T-cell (primary cell): ENCODE measurements around the gene INCA1. TPM values are rescaled to one million over a fixed set of nuclear protein-coding genes. Genes with fewer than 3 reads are reported as not detected.
A peak's percentile ranks its signal among the peaks of the same experiment; 100 is the strongest.

Experiments used
- ATAC-seq, 4 experiments: fragments of 200-7000 bp in 3 of 4; fragments of 150-1000 bp in 1 of 4; cut with Tn5 transposase; replicated peaks in 1 of 4; 1 replicate in 3 of 4; 2 replicates in 1 of 4; pipeline ENCODE4 v1.10.0; 2021; ENCODE audit warnings: moderate library complexity in 3 of 4, mild to moderate bottlenecking in 2 of 4, moderate number of reproducible peaks in 1 of 4
- CTCF ChIA-PET, 2 donors: fragments of 300-600 bp; sonication (Branson Sonifier 250); formaldehyde crosslinking; loops; one replicate each; lab custom pipeline; 2022; ENCODE audit warnings: antibody characterized with exemption in 2 of 2; lab: Charles Lee
- POLR2A ChIA-PET, 2 donors: fragments of 300-600 bp; sonication (Branson Sonifier 250); formaldehyde crosslinking; loops; one replicate each; lab custom pipeline; 2022; ENCODE audit warnings: antibody characterized with exemption in 2 of 2; lab: Charles Lee
- DNase-seq, 35 experiments: peaks; one replicate each; pipeline versions ENCODE4 v3.0.0 to v3.0.0-alpha.2; 2013 to 2023
- H3K27ac ChIP-seq: one replicate; pipeline ENCODE4 v1.5.1; 2013; ENCODE audit warnings: low read length
- H3K27me3 ChIP-seq, 2 experiments: replicated peaks in 1 of 2; 1 replicate in 1 of 2; 2 replicates in 1 of 2; pipeline versions ENCODE4 v1.6.1 to v1.7.0; 2013; ENCODE audit warnings: low read length in 1 of 2, mixed read lengths in 1 of 2; ENCODE audit not compliant: control insufficient read depth in 2 of 2, insufficient read depth in 2 of 2; ENCODE audit errors: extremely low read depth in 1 of 2
- H3K36me3 ChIP-seq, 2 donors: 1 replicate in 1 of 2; 2 replicates in 1 of 2; pipeline versions ENCODE4 v1.6.1 to v1.7.0; 2013; ENCODE audit warnings: low read length in 1 of 2; ENCODE audit not compliant: control insufficient read depth in 2 of 2, insufficient read depth in 1 of 2; ENCODE audit errors: extremely low read depth in 1 of 2
- H3K4me1 ChIP-seq, 2 experiments: 1 replicate in 1 of 2; 2 replicates in 1 of 2; pipeline versions ENCODE4 v1.6.1 to v1.7.0; 2013; ENCODE audit warnings: low read length in 2 of 2, mixed read lengths in 1 of 2; ENCODE audit not compliant: insufficient read depth in 2 of 2, control insufficient read depth in 1 of 2; ENCODE audit errors: extremely low read depth in 1 of 2
- H3K4me3 ChIP-seq, 2 donors: 1 replicate in 1 of 2; 2 replicates in 1 of 2; pipeline versions ENCODE4 v1.5.1 to v1.7.0; 2013; ENCODE audit warnings: mild to moderate bottlenecking in 2 of 2, low read length in 1 of 2, moderate library complexity in 1 of 2; ENCODE audit not compliant: control insufficient read depth in 1 of 2; ENCODE audit errors: extremely low read depth in 1 of 2
- H3K9me3 ChIP-seq: 2 replicates; pipeline ENCODE4 v1.7.0; 2013
- H3K27ac Mint-ChIP-seq, 2 donors: one replicate each; pipeline ENCODE4 v1.8.0; 2020 to 2021; ENCODE audit warnings: mild to moderate bottlenecking in 2 of 2, mixed read lengths in 2 of 2
- H3K27me3 Mint-ChIP-seq, 2 donors: one replicate each; pipeline ENCODE4 v1.8.0; 2021 to 2022; ENCODE audit warnings: mixed read lengths in 2 of 2
- H3K36me3 Mint-ChIP-seq: one replicate; pipeline ENCODE4 v1.8.0; 2021; ENCODE audit warnings: mixed read lengths
- H3K4me1 Mint-ChIP-seq, 3 donors: one replicate each; pipeline ENCODE4 v1.8.0; 2020 to 2022; ENCODE audit warnings: mixed read lengths in 3 of 3, mild to moderate bottlenecking in 1 of 3
- H3K4me3 Mint-ChIP-seq, 3 donors: one replicate each; pipeline ENCODE4 v1.8.0; 2020 to 2022; ENCODE audit warnings: mild to moderate bottlenecking in 3 of 3, mixed read lengths in 3 of 3, moderate library complexity in 3 of 3
- H3K9me3 Mint-ChIP-seq, 3 donors: one replicate each; pipeline ENCODE4 v1.8.0; 2020 to 2022; ENCODE audit warnings: mixed read lengths in 3 of 3
- WGBS: methylation state at CpG from one replicate; pipeline ENCODE4 v1.1.5; 2013; ENCODE audit warnings: missing lambda C conversion rate; ENCODE audit not compliant: insufficient coverage; 5-methylcytosine and 5-hydroxymethylcytosine counted together
- total RNA-seq, 35 experiments: library from RNA in 6 of 35; stranded (reverse) in 6 of 35; fragments of 120-200 nt in 1 of 35; gene quantifications; one replicate each; pipeline versions ENCODE4 v1.2.1 to v1.2.4 and lab custom pipeline; 2013 to 2026

The INCA1 gene
- total RNA-seq, 5 donors from 2014 or later (not counting 1 experiment from before 2014, with no cell fraction given), result 0.38 to 0.43 TPM; not detected in 3

DNA sequence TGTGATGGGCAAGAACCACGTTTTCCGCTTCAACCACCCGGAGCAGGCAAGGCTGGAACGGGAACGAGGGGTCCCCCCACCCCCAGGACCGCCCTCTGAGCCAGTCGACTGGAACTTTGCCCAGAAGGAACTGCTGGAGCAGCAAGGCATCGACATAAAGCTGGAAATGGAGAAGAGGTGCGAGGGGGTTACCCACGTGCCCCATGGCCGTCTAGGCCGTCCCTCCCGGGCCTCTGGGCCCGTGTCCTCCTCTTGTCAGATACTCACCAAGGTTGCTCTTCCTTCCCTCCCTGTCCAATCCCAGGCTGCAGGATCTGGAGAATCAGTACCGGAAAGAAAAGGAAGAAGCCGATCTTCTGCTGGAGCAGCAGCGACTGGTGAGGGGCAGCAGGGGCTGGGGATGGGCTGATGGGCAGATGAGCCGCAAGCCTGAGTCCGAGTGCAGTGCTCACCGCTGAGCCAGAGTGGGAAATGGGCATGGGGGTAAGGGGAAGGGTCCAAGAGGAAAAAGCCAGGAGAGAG, 23.2 kb upstream of the INCA1 start:
- Mint-ChIP-seq H3K4me1 (peaks cover 10 to 16% (median 12%) of the 10 kb centered on the region in 3 donors), H3K27ac (no peak overlapping the region), H3K27me3 (no peaks in the 10 kb centered on the region), H3K36me3 (peaks cover 18% of the 10 kb centered on the region), H3K4me3 (no peak overlapping the region), H3K9me3 (no peaks in the 10 kb centered on the region)
- H3K4me3 ChIP-seq, result no peak overlapping the region
- ChIA-PET CTCF (no interaction called here), POLR2A (no interaction called here)
- peaks cover 0 to 6% of the 10 kb centered on the region in 2 experiments for H3K4me1 ChIP-seq
- peaks cover 3 to 32% of the 10 kb centered on the region in 2 donors for H3K36me3 ChIP-seq
- ATAC-seq (no peak), DNase-seq (no peak)
- 95% methylated on average over 7 of the region's 20 CpGs for whole genome bisulfite sequencing
- no peaks in the 10 kb centered on the region for H3K9me3 ChIP-seq
- H3K27me3 ChIP-seq, result no peaks in the 10 kb centered on the region
- no peak overlapping the region for H3K27ac ChIP-seq

DNA sequence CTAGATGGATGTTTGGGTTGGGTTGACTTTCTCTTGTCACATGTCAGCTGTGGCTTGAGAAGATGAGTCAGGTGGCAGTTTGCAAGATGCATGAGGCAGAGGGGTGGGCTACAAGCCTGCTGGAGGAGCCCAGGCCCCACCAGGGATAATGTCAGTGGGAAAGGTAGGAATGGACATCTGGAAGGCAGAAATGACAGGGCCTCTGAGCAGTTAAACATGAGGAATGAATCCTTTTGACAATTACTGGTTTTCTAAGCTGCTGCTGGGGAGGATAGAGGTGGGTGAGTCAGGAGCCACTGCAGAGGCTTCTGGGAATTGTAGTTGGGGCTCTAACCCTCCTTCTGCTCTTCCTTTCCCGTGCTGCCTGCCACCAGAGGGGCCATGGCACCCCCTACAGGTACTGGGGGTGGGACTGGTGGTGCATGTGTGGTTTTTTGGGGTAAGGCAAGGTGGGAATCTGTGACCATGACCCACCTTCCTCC, 22.2 kb upstream of the INCA1 start:
- ChIA-PET POLR2A (no interaction called here), CTCF (interaction anchor here in 1 of 2 donors (0.6 kb wide), 1 partner anchor 240 kb away, joined by 3 read pairs; no protein-coding TSS in a partner anchor)
- H3K27me3 Mint-ChIP-seq, result no peaks in the 10 kb centered on the region
- Histone ChIP-seq H3K36me3 (peaks cover 7 to 35% of the 10 kb centered on the region in 2 donors), H3K9me3 (no peaks in the 10 kb centered on the region), H3K27me3 (no peaks in the 10 kb centered on the region), H3K4me1 (peaks cover 0 to 6% of the 10 kb centered on the region in 2 experiments), H3K4me3 (no peak overlapping the region), H3K27ac (no peak overlapping the region)
- no CpG with 5 or more reads among the region's 1 CpG for WGBS
- peak in 15 of 35 experiments; percentile 5 to 52 (median 27) for DNase-seq
- peak; percentile 90 to 97 (median 92) for ATAC-seq
- H3K9me3 Mint-ChIP-seq, result no peaks in the 10 kb centered on the region
- peaks cover 17% of the 10 kb centered on the region for H3K36me3 Mint-ChIP-seq
- H3K4me1 Mint-ChIP-seq, result peaks cover 10 to 16% (median 12%) of the 10 kb centered on the region in 3 donors
- H3K4me3 Mint-ChIP-seq, result no peak overlapping the region
- peak overlapping the region; percentile 70 to 79 for H3K27ac Mint-ChIP-seq

DNA sequence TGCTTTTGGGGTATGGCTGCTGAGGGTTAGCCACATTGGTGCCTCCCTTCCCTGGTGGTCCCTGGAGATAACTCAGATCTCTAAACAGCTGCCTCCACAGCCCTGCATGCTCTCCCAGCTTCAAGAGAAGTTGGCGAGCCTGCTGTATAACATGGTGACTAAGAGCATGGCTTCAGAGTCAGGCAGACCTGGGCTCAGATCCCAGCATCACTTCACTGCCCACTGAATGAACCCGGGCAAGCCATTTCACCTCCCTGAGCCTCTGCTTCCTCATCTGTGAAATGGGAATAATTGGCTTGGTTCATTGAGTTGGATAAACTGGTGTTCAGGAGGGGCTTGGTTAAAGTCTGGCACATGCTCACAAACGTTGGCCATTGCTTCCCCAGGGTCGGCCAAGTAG, 17.0 kb upstream of the INCA1 start:
- H3K27ac Mint-ChIP-seq, result no peak overlapping the region

DNA sequence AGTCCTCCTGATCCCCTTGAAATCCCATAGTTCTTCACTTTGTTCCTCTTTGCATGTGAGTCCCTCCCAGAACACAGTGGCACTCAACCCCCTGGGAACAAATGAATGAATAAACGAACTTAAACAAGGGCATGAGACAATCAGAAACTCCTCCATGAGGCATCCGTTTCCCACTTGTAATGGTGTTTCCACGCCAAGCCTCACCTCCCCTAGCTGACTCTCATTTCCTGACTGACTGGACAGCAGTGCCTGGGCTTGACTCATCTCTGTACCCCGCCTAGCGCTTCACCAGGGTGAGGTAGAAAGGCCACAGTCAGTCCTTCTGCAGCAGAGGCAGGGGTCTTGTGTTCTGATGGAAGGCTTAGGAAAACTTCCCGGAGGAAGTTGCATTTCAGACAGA, 14.6 kb upstream of the INCA1 start:
- DNase-seq (no peak), ATAC-seq (no peak)
- peaks cover 41% of the 10 kb centered on the region for H3K36me3 Mint-ChIP-seq
- Histone ChIP-seq H3K9me3 (no peaks in the 10 kb centered on the region), H3K4me1 (peaks cover 0 to 5% of the 10 kb centered on the region in 2 experiments), H3K4me3 (no peak overlapping the region), H3K27ac (no peak overlapping the region), H3K36me3 (peaks cover 13 to 26% of the 10 kb centered on the region in 2 donors), H3K27me3 (no peaks in the 10 kb centered on the region)
- 43% methylated on average over 6 of the region's 6 CpGs for WGBS
- no peak overlapping the region for H3K27ac Mint-ChIP-seq
- POLR2A ChIA-PET, result no interaction called here
- CTCF ChIA-PET, result interaction anchor here in 1 of 2 donors (0.5 kb wide), 1 partner anchor 132 kb away, joined by 3 read pairs; no protein-coding TSS in a partner anchor
- peaks cover 0 to 2% (median 2%) of the 10 kb centered on the region in 3 donors for H3K4me1 Mint-ChIP-seq
- H3K4me3 Mint-ChIP-seq, result no peak overlapping the region
- no peaks in the 10 kb centered on the region for H3K9me3 Mint-ChIP-seq
- H3K27me3 Mint-ChIP-seq, result no peaks in the 10 kb centered on the region

More for the DNA sequence above, 17.0 kb upstream of the INCA1 start:
- ATAC-seq, result no peak
- POLR2A ChIA-PET, result no interaction called here
- Mint-ChIP-seq H3K27me3 (no peaks in the 10 kb centered on the region), H3K4me3 (no peak overlapping the region), H3K36me3 (peaks cover 23% of the 10 kb centered on the region), H3K9me3 (no peaks in the 10 kb centered on the region), H3K4me1 (peaks cover 5 to 10% (median 7%) of the 10 kb centered on the region in 3 donors)
- Histone ChIP-seq H3K9me3 (no peaks in the 10 kb centered on the region), H3K36me3 (peaks cover 10 to 14% of the 10 kb centered on the region in 2 donors), H3K27me3 (no peaks in the 10 kb centered on the region), H3K4me1 (peaks cover 0 to 6% of the 10 kb centered on the region in 2 experiments), H3K4me3 (no peak overlapping the region), H3K27ac (no peak overlapping the region)
- 100% methylated on average over 3 of the region's 4 CpGs for WGBS
- no peak for DNase-seq
- CTCF ChIA-PET, result no interaction called here

DNA sequence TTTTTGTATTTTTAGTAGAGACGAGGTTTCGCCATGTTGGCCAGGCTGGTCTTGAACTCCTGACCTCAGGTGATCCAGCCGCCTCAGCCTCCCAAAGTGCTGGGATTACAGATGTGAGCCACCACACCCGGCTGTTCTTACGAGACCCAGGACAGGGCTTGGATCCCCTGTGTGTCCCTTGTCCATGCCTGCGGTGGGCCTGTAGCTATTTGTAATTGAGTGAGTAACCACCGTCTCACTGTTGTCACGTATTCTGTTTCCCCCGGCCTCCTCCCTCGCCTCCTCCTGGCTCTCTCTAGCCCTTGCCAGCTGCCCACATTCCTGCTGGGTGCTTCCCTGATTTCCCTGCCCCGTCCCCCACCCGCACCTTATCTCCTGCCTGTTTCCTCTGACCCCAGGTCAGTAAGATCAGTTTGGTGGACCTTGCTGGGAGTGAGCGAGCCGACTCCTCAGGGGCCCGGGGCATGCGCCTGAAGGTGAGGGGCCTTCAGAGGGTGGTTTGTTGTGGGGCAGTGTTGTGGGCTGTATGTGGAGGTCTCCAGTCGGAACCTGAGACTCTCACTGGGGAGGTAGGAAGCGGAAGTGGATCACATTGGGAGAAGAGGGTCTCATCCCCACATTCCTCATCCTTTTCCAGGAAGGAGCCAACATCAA, 6.0 kb upstream of the INCA1 start:
- Histone ChIP-seq H3K27me3 (no peaks in the 10 kb centered on the region), H3K4me1 (peaks cover 4 to 15% of the 10 kb centered on the region in 2 experiments), H3K4me3 (no peak overlapping the region), H3K27ac (no peak overlapping the region), H3K36me3 (peaks cover 16 to 44% of the 10 kb centered on the region in 2 donors), H3K9me3 (no peaks in the 10 kb centered on the region)
- Mint-ChIP-seq H3K36me3 (peaks cover 58% of the 10 kb centered on the region), H3K27me3 (no peaks in the 10 kb centered on the region), H3K9me3 (no peaks in the 10 kb centered on the region), H3K4me1 (peaks cover 18 to 20% (median 19%) of the 10 kb centered on the region in 3 donors), H3K27ac (no peak overlapping the region), H3K4me3 (no peak overlapping the region)
- POLR2A ChIA-PET, result interaction anchor here in 1 of 2 donors (0.6 kb wide), 1 partner anchor 43 kb away, joined by 6 read pairs; no protein-coding TSS in a partner anchor
- CTCF ChIA-PET, result no interaction called here
- WGBS, result 99% methylated on average over 16 of the region's 18 CpGs
- DNase-seq (no peak), ATAC-seq (no peak)

DNA sequence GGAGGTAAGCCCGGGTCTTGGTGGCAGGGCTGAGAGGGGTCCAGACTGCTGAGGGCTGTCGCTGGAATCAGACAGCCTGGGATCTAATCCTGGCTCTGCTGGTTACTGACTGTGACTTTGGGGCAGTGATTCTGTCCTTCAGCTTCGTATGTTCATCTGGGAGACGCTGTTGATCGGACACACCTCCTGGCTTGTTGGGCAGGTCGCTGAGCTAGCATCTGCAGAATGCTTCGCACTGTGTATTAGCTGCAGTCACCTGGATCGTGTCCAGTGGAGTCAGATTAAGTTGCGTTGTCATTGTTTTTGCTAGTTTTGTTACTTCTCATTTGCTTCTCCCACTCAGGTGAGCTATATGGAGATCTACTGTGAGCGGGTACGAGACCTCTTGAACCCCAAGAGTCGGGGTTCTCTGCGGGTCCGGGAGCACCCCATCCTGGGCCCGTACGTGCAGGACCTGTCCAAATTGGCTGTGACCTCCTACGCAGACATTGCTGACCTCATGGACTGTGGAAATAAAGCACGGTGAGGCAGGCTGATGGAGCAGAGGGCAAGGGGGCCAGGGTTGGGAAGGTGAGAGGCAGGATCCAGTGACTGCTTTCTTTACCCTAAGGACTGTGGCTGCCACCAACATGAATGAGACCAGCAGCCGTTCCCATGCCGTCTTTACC, 4.9 kb upstream of the INCA1 start:
- ChIA-PET POLR2A (no interaction called here), CTCF (no interaction called here)
- peaks cover 50% of the 10 kb centered on the region for H3K36me3 Mint-ChIP-seq
- Histone ChIP-seq H3K4me3 (no peak overlapping the region), H3K27me3 (no peaks in the 10 kb centered on the region), H3K27ac (no peak overlapping the region), H3K36me3 (peaks cover 16 to 34% of the 10 kb centered on the region in 2 donors), H3K4me1 (peaks cover 4 to 18% of the 10 kb centered on the region in 2 experiments), H3K9me3 (no peaks in the 10 kb centered on the region)
- WGBS, result 97% methylated on average over 20 of the region's 20 CpGs
- no peaks in the 10 kb centered on the region for H3K27me3 Mint-ChIP-seq
- ATAC-seq (no peak), DNase-seq (no peak)
- no peaks in the 10 kb centered on the region for H3K9me3 Mint-ChIP-seq
- H3K4me1 Mint-ChIP-seq, result peaks cover 19 to 20% (median 20%) of the 10 kb centered on the region in 3 donors
- H3K27ac Mint-ChIP-seq, result no peak overlapping the region
- no peak overlapping the region for H3K4me3 Mint-ChIP-seq
